HG03575 (cell line): ENCODE data around the gene PEX19.

ENCODE experiments used
- ATAC-seq: cut with Tn5 transposase; IDR thresholded peaks from one replicate; pipeline ENCODE4 v1.9.1; 2021; ENCODE audit not compliant: unreplicated experiment, insufficient number of reproducible peaks, low FRiP score; ENCODE audit errors: extremely low read depth

Gene PEX19

DNA sequence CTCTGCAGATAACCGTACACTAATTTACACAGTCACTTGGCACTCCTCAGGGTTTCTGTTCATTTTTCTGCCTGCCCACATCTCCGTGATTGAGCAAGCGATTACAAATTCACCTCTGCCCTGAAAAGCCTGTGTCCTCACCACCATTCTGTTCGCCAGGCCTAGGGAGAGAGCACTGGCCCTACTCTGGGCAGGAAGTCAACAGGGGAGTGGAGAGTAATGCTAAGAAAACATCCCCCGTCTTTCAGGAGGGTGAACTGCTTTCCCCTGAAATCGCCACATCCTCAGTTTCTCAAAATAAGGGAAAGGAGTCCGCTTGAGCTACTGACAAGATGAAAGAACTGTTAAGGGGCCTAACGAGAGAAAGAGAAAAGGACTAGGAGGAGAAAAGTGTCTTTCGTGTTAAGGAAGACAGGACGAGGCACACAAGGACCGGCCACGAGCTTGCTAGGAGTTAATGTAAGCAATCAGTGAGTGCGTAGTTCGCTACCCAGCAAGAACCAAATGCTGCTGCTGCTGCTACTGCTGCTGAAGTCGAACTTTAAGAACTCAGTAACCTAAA is 632 bp downstream of the PEX19 start:
- ATAC-seq, result no peak

DNA sequence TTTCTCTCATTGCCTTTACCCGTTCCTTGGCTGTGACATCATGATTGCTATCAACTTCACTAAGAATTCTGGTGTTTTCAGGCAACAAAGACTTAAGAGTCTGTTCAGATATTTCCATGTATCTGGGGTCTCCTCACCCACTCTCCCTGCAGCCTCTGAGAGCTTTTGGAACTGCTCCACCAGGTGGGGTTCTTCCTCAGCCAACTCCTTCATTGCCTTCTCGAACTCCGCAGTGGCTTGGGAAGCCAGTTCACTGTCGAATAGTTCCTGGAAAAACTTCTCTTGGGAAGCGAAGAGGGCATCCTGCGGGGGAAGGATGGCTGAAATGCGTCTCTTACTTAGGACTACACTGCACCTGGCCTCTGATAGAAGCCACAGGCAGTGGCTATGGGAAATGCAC is 2.1 kb downstream of the PEX19 start:
- ATAC-seq, result no peak

DNA sequence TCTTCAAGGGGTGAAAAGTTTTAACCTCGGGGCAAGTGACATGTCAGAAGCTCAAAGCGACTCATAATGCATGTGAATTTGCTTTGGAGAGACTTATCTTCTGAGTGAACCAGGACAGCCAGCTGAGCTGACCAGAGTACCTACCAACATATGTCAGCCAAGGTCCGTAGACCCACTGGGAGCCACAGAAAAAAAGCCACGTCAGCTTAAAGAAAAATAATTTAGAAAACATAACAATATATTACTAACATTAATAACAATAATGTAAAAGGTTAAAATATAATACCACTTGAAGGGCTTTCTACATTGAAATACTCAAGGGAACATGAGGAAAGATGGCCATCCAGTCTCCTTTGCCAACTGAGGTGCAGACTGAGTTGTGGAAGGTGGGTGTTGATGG is 6.9 kb downstream of the PEX19 start:
- ATAC-seq, result no peak

DNA sequence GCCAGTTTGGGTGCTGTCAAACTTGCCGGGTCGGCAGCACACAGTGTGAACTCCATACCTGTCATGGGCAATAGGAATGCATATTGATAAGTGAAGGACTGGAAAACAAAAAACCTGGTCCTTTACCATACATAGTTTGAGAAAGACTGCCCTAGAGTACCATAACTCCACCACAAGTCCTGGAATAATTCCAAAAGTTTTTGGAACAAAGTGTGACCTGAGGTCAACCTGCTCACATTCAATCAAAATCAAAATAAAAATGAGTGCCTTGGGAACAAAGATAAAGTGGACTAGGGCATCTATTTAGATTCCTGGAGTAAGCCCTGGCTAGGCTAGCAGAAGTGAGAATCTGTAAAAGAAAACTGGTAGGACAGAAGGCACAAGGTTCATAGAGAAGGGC is 7.6 kb downstream of the PEX19 start:
- no peak for ATAC-seq

DNA sequence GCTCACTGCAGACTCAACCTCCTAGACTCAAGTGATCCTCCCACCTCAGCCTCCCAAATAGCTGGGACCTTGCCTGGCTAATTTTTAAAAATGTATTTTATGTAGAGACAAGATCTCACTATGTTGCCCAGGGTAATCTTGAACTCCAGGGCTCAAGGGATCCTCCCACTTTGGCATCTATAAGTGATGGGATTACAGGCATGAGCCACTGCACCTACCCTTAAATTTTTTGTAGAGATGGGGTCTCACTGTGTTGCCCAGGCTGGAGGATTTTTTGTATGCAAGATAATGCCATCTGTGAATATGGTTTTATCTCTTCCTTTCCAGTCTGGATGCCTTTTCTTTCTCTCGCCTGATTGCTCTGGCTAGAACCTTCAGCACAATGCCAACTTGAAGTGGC is 13.9 kb downstream of the PEX19 start:
- no peak for ATAC-seq

DNA sequence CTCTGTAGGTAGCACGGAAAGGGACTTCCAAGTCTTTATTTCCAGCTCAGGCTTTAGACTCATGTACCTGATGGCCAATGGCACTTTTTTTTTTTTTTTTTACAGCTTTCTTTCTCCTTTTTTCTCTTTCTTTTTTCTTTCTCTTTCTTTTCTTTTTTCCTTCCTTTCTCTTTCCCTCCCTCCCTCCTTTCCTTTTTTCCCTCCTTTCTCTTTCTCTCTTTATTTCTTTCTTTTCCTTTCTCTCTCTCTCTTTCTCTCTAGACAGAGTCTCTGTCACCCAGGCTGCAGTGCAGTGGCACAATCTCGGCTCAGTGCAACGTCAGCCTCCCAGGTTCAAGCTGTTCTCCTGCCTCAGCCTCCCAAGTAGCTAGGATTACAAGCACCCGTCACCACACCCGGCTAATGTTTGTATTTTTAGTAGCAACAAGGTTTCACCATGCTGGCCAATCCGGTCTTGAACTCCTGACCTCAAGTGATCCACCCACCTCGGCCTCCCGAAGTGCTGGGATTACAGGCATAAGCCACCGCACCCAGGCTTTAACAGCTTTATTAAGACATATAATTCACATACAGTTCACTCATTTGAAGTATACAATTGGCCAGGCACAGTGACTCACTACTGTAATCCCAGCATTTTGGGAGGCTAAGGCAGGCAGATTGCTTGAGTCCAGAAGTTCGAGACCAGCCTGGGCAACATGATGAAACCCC is 17.5 kb downstream of the PEX19 start:
- no peak for ATAC-seq

DNA sequence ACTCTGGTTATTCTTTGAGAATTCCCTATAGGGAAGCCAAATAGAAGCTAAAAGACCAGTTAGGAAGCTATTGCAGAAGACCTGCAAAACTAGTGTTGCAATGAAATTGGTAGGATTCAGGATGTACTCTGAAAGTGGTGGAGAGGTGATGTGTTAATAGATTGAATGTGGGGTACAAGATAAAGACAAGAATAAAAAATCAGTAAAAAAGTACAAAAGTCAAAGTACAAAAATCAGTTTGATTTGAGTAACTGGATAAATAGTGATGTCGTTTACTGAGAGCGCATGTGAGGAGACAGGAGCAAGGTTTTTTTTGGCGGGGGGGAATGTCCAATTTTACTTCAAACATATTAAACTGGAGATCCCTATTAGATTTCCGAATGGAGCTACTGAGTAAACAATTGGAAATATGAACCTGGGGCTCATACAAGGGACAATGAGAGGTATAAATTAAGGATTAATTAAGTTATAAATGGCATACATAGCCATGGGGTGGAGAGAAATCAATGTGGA is 20.1 kb downstream of the PEX19 start:
- ATAC-seq, result no peak

DNA sequence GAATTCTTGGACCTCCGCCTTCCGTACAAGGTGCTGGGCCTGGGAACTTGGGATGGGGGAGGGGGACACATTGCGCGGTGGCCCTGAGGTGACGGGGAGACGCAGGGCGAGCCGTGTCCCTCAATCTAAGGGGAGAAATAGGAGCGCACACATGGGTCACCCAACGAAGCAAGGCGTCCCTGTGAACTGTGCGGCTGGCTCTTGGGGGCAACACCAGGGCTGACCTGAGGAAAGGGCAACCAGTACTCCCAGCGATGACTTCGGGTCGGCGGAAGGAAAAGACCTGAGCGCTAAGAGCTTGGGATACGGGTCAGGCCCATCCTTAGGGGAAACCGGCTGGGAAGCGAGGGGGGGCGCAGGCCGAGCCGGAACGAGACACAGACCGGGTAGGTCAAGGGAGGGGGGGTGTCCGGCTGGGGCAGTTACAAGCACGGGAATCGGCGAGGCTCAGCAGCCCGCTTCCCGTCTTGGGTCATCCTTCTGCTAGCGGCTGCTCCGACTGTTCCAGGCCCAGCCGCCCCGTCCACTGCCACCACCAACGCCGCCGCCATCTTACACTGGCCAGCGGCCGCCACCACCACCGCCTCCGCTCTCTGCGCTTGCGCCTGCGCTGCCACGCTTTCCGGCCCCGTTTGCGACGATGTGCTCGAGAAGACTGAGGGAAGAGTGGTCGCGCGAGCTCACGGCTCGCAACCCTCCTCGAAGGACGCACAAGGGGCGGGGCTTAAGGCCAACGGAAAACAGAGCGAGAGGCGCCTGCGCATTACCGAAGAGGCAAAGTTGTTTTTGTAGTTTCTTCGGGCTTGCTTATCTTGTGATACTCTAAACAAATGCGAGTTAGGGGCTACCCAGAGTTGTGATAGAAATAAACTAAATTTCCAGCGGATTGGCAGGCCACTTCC is 22.8 kb downstream of the PEX19 start, which contains the start of gene DCAF8:
TSS of gene DCAF8 (minus strand) at position 657 of the 902 bp plus-strand sequence. CDS start 18,541 bp downstream, outside the sequence.
- ATAC-seq, result peak; percentile 26

DNA sequence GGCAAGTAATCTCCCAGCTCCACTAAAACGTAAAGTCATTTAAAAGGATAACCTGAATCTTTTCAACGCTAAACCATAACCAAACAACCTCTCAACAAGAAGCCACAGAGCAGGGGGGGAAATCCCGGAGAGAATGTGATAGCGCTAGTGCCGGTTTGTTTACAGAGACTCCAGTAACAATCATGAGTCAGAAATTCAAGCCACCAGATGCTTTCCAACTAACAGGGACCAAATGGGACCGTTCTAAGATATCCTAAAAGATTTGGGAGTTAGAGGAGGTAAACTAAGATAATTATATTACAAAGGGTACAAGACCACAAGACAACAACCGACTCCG is 23.4 kb downstream of the PEX19 start:
- no peak for ATAC-seq

DNA sequence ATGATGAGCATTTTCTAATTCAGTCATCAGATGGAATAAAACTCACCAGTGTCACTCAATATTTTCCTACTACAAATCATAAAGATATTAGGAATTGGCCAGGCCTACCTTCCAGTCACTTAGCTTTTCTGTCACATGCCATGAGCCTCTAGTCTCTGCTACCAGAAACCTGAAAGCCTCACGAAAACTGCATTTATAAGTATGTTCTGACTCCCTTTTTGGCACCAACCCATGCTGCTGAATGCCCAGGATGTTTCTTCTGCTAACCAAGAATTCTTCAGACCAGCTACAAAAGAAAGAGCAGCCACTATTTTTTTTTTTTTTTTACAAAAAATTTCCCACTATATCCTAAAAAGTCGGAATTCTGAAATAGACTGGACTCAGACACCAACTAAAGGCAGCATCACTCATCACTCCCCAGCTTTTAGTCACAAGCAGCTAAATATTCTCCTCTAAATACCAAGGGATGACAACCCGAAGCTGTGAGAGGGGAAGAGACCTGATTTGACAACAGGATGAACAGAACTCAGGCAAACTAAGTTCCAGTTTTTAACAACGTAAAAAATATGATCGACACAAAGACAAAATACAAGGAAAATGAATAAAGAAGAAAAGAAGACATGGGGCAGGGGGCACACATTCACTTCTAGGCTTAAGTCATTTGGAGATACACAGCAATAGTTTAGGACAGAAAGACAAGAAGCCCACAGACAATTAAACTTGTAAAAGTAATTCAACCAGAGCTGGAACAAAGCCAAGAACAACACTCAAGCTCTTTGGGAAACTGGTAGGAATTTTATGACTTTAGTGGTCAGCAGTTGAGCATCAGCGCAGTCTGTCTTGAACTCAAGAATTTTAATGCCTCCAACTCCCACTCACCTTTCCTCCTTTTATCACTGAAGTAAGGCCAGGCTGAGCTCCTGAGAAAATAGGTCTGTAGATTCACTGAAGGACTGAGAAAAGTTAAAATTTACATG is 24.2 kb downstream of the PEX19 start:
- no peak for ATAC-seq

DNA sequence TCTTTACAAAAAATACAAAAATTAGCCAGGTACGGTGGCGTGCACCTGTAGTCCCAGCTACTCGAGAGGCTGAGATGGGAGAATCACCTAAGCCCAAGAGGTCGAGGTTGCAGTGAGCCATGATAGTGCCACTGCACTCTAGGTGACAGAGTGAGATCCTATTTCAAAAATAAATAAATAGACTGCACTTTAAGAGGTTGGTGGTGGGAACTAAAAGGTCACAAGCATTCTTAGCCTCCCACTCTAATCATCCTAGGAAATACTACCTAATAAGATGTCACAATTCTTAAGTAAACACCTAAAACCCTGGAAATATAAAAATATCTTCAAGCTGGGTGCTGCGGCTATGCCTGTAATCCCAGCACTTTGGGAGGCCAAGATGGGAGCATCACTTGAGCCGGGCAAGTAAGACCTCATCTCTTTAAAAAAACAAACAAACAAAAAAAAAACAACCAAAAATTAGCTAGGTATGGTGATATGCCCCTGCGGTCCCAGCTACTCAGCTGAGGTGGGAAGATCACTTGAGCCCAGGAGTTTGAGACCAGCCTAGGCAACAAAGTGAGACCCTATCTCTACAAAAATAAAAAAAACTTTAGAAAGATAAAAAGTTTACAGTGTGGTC is 26.6 kb downstream of the PEX19 start:
- no peak for ATAC-seq

DNA sequence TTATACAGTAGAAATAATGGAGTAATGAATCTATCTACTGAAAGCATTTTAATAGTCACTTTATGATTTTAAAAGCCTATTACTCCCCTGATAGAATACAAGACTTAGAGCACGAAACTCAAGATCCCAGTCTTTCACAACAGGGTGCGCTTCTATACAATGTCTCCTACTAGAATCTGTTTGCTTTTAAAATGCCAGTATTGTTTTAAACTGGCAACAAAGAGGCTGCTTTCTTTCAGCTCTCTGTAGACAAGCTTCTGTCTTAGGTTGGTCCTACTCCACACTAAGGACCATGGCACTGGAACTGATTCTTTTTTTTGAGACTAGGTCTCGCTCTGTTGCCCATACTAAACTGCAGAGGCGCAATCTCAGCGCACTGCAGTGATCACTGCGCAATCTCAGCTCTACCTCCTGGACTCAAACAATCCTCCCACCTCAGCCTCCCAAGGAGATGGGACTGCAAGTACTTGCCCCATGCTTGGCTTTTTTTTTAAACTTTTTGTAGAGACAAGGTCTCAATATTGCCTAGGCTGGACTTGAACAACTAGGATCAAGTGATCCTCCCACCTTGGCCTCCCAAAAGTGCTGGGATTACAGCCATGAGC is 27.4 kb downstream of the PEX19 start:
- no peak for ATAC-seq

DNA sequence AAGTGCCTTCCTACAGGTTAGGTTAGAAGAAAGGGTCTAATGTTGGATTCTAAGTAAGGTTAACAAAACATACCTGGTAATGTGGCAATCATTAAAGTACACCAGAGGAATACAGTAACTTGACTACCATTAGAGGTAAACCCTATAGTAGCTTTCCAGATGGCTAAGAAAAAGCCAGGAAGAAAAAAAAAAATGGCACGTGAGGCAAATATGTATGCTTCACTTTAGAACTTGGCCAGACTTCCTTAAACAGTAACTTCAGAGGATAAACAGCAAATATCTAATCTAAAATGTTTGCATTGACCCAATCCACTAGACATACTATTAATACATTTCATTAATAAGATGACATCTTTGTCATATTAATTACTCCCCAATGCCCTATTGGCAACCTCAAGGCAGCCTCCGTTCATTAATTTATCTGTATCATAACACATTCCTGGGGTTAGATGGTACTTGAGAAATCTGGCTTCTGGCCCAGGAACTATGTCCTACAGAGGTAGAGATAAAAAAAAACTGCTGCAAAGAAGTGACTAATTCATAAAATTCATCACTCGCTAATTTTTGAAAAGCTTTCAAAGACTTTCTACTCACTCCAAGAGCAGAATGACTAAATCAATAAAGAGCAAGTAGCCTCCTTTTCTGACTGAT is 28.4 kb downstream of the PEX19 start:
- ATAC-seq, result no peak

DNA sequence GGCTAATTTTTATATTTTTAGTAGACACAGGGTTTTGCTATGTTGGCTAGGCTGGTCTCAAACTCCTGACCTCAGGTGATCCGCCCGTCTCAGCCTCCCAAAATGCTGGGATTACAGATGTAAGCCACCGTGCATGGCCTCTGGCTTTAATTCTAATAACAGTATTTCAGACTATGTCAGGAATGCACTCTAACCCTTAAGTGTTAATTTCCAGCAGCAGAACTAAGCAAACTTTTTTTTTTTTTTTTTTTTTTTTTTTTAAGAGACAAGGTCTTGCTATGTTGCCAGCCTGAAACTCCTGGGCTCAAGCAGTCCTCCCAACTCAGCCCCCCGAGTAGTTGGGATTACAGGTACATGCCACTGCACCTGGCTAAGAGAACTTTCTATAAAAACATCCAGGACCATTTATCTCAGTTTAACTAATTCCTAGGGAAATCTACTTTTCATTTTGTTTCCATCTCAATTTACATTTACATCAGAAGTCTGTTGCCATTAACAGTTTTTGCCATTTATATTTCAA is 29.1 kb downstream of the PEX19 start:
- no peak for ATAC-seq

DNA sequence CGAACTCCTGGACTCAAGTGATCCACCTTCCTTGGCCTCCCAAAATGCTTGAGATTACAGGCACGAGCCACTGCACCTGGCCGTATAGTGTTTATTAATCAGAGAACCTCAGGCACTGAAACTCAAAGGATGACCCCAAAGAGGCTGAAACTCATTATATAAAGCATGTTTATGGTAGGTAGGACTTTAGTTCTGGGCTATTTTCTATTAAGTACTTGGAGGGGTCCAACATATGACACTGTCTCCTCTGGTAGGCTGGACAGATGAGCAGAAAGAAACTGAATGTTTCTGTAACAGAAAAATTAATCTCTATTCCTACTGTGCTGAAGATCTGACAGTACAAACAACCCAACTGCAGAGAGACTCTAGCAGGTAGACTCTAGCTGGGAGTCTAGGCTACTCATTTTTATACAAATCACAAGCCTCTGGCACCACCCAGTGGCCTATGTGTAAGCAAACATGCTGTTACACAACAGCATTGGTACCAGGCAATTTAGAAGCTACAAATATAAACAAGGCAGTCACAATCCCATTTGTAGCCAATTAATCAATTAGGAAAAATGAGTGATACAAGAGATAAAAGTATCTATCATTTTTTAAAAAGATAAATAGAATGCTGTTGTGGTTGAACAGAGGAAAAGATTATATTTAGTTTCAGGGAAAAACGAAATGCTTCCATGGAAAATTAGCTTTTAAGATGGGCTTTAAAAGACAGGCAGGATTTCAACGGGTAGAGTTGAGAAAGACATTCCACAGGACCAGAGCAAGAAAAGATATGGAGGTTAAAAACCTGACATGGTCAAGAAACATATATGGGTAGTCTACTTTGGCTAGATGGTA is 33.0 kb downstream of the PEX19 start:
- ATAC-seq, result no peak

DNA sequence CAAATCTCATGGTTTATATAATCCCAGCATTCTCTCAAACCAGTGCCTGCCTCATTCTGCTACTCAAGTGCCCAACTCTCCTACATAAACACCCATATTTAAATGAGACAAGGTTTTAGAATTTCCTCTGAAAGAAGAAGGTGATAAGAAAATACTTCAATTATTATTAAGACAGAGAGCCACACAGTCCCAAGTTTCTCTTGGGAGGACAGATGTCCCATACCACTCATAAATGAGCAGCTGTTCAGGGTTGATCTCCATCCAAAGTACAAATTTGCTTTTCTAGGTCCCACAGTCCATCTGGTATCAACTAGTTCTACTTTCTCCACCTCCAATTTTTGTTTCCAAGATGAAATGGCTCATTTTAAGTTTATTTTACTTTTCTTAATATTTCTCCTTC is 33.9 kb downstream of the PEX19 start:
- ATAC-seq, result no peak

DNA sequence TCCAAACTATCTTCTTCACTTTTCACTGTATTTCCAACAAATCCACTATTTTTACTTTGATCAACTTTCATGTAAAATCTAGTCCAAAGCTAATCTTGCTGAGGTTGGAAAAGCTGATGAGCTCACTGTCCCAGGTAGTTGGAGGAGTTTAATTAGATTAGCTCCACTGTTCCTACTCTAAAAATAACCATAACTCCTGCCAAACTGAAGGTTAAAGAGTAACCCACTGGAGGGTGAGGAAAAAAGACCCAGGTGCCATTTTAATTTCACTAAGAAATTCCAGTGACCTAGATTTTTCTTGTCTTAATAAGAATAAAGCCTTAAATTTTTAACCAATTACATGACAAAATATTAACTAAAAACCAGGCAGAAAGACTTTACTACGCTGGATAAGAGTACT is 37.9 kb downstream of the PEX19 start:
- ATAC-seq, result no peak
